SK-N-DZ (cell line): ENCODE results near the gene TBC1D1.

ENCODE experiments used
- DNase-seq: peaks from one replicate; pipeline ENCODE4 v3.0.0-alpha.2; 2015; ENCODE audit warnings: low spot score

TBC1D1 gene

DNA sequence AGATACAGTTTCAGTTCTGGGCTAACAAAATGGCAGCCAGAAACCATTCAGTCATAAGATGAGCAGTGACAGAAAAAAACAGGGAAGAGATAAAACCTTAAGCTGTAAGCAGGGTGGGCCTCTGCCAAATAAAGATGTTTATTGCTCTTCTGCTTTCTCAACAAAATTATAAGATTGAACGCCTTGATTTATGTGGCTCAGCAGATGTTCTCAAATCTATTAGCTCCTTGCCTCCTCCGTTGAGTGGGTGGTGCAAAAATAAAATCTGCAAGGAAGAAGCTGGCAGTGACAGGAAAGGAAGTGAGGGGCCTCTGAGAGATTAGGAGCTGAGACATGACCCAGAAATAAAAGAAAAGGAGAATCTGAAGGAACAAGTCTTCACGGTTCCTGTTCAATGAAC is 275.9 kb downstream of the TBC1D1 start:
- DNase-seq: no peak

DNA sequence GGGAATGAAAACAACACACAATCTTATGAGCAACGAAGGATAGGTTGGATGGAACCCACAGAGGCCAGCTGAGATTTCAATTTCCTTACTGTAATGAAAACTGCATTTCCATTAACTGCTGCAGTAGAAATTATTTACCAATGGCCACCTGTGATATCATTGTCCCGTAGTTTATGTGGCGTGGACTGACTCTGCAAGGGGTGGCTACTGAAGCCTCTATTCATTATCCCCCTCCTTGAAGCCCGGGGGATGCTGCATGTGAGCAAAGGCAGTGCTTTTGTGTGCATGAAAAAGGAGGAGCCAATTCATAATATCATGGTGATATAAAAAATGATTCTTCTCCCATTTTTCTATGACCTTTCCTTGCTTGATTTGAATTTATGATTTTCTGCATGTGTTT is 277.1 kb downstream of the TBC1D1 start:
- DNase-seq: no peak

DNA sequence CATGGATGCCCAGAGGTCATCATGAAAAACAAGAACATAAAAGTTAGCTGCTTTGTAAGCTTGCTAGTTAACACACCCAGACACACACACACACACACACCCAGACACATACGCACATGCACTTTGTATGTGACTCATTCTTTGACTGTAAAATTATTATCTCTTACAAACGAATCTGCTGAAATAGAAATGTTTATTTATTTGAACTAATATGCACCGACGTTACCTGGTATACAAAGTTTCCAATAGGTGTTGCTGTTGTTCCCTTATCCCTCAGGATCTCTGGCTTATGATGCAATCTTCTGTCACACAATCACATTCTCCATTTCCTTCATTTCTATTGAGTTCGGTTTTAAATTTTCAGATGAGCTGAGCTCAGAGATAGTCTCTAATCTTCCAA is 278.6 kb downstream of the TBC1D1 start:
- DNase-seq: no peak

DNA sequence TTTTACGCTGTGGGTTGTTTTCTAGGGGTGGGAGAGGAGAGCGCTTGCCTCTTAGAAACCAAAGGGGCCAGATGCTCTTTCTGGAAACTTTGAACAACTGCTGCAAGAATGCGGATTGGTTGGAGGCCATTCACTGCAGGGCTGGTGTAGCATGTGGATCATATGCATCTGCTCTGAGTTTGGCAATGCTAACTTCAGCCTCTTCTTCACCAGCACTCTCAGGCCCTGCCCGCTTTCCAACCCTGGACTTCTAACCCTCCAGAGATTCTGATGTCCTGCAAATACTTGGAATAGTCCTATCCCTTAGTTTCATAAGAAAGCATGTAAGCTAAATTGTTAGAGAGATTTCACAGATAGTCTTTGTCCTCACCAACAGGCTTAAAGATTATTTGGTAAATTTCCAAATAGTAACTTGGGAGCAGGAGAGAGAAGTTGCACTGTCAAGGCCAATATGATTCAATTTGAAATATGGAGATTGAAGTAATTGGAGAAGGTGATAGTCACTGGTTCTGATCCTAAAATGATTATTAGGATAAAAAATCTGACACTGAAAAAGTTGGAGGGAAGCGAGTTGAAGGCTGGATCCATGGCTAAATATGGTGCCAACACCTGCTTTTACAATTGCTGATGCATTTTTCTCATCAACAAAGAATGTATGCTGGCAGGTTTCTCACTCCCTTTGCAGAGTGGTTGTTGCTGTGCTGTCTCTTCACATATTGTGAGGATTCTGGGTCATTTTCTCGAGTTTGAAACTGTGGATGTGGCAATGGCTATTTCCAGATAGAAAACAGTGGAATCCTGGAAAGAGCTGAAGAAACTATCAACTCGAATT is 279.7 kb downstream of the TBC1D1 start:
- DNase-seq: no peak

- DNase-seq: no peak
Measured at GRCh38 chr4:38172078-38172477, 281.2 kb downstream of the TBC1D1 start.

- no peak for DNase-seq
Measured at GRCh38 chr4:38173935-38174518, 283.1 kb downstream of the TBC1D1 start.

DNA sequence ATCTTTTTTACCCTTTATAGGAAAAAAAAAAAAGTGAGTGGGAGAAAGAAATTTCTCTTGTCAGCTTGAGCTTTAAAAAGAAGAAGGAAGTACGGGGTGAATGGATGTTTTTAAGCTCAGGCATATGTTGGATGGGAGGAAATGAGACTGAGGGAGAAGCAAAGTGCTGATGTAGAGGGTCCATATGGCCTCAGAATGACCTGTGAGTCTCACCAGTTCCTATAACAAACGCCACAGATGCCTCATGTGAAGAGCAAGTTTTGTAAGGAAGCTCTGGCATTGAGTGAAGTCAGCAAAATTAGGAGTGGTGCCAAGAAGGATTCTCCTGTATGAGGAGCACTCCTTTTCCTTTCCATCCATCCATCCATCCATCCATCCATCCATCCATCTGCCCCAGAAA is 283.9 kb downstream of the TBC1D1 start:
- DNase-seq: no peak

DNA sequence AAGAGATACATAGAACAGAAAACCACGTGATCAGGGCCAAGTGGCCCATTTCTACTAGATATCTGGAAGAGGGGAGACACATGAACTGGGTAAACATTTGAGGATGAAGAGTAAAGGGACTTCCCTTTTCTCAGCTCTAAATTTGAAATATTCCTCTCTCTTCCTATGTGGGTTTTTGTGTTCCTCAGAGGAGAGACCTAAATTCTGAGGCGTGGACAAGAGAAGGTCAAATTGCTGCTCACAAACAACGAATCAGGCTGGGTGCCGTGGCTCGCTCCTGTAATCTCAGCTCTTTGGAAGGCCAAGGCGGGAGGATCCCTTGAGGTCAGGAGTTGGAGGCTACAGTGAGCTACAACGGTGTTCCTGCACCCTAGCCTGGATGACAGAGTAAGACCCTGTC is 285.3 kb downstream of the TBC1D1 start:
- no peak for DNase-seq

DNA sequence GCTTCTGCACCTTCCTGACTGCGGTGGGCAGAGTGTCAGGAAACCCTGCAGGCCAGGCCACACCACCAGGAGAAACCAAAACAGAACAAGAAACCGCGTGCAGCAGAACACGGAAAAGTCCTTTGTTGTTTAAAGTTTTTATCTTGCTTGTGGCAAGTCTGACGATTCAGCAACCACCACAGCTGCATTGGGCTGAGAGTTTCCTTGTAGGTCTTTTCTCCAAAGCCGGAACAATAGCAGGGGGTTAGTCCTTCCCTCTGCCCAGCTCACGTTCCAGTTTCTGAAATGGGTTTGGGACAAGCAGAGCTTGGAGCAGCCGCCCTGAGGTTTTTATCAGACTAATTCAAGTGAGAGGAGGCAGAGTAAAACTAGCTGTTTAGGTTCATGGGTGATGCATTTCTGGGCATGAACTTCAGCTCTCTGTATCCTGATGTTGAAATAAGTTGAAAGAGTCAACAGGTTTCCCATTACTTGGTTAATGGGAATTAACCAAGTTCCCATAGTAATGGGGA is 286.2 kb downstream of the TBC1D1 start:
- no peak for DNase-seq

GRCh38 chr4:38177641-38178391 is 286.9 kb downstream of the TBC1D1 start:
- DNase-seq: no peak

DNA sequence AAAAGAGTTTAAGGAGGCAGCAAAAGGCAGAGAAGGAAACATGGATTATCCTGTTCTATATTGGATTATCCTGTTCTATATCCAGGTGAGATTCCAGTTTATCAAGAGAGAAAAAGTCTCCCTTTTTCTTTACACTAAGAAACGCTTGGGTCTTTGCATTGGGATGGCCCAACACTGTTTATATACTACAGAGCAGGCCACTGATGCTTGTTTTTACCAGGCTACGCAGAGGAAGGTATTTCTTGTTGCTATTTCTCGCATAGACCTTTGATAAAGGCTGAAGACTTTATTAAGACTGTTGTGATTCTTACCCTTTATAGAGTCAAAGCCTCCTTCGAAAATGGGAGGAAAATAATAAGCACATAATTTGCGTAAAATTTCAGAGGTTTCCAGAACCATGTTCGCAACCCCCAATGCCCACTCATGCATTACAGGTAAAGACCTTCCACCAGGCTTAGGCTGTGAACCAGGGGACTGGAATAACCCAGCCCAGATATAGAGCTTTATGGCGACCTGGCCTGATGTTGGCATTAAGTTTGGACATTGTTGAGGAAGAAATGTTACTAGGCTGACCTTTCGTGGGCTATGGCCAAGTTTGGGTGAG is 287.6 kb downstream of the TBC1D1 start:
- no peak for DNase-seq

DNA sequence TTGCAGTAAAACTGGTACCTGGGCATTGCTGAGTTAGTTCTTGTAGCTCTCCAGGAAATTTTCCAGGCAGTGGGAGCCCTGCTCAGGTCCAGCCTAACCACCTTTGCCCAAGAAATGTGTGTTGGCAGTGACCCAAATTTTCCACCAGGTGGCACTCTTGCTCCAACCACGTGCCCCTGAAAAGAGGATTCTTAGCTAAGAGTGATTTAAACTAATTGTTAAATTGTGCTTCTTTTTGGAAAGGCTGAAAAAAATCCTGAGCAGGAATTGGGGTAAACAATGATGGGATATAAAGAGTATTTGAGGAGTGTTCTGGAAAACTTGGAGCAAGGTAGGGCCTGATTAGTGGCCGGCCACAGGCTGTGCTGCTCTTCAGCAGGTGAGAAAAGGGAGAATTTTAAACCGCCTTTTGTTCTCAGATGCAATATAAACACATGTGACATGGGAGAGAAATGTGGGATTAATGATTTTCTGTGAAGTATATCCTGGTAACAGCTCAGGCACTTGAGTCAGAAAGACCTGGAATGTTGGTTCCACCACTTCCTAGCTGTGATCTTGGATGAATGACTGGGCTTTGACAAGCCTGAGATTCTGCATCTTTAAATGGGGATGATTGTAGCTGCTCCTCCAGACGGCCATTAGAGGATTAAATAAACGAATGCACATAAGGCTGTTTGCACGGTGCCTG is 288.9 kb downstream of the TBC1D1 start:
- DNase-seq: peak; percentile 53

DNA sequence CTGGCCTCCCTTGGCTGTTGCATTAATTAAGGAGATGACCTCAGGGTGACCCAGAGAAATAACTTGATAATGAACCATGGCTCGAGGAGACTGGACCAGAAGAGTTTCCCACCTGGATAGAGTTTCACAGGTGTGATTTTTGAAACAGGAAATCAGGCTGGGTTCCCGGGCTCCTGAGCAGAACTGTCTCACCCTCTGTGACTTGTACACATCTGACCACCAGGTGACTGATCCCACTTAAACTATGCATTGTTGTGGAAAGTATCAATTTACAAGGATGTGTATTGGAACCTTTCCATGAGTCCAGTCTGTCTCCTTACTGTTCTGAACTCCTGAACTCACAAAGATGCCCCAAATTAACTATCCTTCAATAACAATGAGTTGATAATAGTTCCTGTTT is 289.6 kb downstream of the TBC1D1 start:
- DNase-seq: no peak

GRCh38 chr4:38181286-38181685 is 290.4 kb downstream of the TBC1D1 start:
- DNase-seq: no peak

- DNase-seq: no peak
Measured at GRCh38 chr4:38182334-38182998, 291.6 kb downstream of the TBC1D1 start.

DNA sequence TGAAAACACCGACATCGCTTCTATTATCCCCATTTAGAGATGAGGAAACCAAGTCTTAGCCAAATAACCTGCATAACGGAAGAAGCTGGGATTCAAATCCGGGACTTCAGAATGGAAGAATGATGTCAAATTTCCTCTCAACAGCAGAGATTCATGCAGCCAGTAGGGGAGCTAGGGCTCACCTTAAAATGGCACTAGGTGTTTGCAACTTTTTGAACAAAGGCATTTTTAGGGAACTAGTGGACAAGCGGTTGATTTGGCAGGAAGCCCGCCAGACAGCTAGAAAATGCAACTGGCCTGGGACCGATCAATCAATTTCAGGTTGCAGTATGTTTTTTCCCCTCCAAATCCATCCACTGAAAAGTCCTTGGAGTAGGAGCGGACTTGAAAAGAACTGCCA is 293.5 kb downstream of the TBC1D1 start:
- DNase-seq: no peak

DNA sequence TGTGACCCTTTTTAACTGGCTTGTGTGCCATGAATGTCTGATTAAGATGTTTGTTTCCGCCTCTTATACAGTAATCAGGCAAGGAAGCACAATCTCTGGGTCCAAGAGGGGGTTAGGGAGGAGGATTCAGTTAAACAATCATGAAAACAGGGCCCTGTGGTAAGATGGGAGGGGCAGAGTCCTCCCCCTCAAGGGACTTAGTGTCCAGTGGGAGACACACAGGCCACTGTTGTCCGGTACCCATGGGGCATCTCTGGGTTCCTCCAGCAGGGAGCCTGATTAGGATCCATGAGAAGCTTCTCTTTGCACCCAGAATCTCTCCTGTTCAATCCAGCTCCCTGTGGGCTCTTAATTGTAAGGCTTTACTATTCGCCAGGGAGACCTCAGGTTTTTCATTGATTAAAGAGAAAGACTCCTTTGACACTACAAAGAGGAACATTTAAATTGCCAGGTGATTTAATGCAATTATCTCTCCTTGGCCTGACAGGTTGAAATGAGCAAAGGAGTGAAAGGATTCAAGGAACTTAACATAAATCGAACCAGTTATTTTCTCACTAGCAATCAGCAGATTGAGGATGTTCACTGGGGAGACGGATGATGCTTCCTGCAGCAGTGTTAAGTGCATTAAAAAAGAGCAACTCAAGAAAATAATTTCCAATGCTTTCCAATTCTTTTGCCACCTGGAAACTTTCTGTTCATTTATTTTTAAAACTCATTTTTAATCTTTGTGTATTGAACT is 294.7 kb downstream of the TBC1D1 start:
- no peak for DNase-seq

DNA sequence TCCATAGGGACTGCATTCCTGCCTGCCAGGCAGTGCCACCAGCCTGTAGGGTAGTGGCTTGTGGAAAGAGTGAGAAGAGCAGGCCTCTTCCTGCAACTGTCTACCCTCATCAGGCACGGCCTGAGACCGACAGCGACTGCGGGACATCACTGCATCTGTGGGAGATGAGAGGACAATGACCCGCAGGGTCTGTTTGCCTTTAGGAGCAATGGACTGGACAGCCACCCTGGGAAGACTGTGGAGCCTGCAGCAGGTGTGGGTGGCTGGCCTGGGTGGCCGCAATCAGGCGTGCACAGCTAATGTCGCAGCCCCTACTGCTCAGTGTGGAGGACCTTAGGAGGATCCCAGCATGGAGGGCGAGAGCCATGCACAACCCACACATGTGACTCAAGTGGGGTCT is 297.3 kb downstream of the TBC1D1 start:
- no peak for DNase-seq

- DNase-seq: no peak
Measured at GRCh38 chr4:38188631-38189101, 297.8 kb downstream of the TBC1D1 start.
